Measurements from ENCODE around the gene ZDHHC17. TPM values are rescaled to one million over a fixed set of nuclear protein-coding genes. Genes with fewer than 3 reads are reported as not detected.
A peak's percentile ranks its signal among the peaks of the same experiment; 100 is the strongest.

The ZDHHC17 gene
- total and polyA plus RNA-seq, 5 experiments from 2014 or later, result 10.1 to 68.0 (median 11.5) TPM

DNA sequence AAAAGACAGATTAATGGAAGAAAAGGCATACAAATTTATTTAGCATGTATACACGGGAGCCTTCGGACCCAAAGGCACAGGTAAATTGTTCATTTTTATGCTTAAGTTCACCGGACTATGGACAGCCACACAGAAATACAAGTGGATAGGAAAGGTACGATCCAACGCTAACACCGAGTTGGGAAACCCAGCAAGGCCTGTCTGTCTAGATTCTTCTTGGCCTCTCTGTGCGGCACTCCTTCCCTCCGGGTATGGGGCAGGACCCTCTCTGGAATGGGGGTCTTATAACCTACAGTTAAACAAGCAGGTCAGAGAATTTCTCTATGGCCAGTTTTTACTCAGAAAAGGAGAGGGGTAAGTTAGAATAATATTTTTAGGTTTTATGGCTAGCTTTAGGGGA, 23.4 kb upstream of the ZDHHC17 start:
- peaks cover 0 to 19% (median 9%) of the 10 kb centered on the region in 5 donors for H3K27me3 Mint-ChIP-seq
- H3K36me3 Mint-ChIP-seq, result peaks cover 0 to 27% (median 20%) of the 10 kb centered on the region in 3 donors
- POLR2A ChIA-PET, result no interaction called here
- H3K4me3 Mint-ChIP-seq, result no peak overlapping the region
- H3K27ac Mint-ChIP-seq, result no peak overlapping the region
- peaks cover 0 to 29% (median 19%) of the 10 kb centered on the region in 9 donors for H3K9me3 Mint-ChIP-seq
- DNase-seq (no peak), ATAC-seq (no peak)
- H3K4me1 Mint-ChIP-seq, result no peaks in the 10 kb centered on the region

DNA sequence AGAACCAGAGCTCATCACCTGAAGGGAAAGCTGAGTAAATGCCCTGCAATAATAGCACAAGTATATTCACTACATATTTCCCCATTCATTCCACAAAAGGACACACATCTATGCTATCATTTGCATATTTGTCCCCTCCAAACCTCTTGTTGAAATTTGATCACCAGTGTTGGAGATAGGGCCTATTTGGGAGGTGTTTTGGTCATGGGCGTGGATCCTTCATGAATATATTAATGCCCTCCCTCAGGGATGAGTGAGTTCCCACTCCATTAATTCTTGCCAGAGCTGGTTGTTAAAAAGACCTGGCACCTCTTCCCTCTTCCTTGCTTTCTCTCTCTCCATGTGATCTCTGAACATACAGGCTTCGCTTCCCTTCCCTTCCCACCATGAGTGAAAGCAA, 18.6 kb upstream of the ZDHHC17 start:
- H3K36me3 Mint-ChIP-seq, result no peaks in the 10 kb centered on the region
- POLR2A ChIA-PET, result no interaction called here
- no peak overlapping the region for H3K27ac Mint-ChIP-seq
- no peaks in the 10 kb centered on the region for H3K9me3 Mint-ChIP-seq
- ATAC-seq (no peak), DNase-seq (no peak)
- H3K4me1 Mint-ChIP-seq, result no peaks in the 10 kb centered on the region
- H3K4me3 Mint-ChIP-seq, result no peak overlapping the region
- peaks cover 3 to 19% (median 10%) of the 10 kb centered on the region in 5 donors for H3K27me3 Mint-ChIP-seq

DNA sequence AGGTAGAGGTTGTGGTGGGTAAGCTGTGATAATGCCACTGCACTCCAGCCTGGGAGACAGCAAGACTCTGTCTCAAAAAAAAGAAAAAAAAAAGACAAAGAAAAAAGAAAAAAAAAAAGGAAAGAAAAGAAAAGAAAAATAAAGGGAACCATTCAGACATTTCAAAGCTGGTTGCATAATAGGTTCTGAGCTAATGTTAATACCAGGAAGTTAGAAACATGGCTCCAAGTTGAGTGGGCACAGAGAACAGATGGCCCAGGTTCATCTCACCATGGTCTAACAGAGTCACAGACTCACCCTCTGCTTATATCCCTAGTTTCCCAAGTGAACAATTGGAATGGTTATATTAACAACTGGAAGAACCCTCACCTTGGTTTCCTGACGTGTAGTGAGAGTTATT, 17.4 kb upstream of the ZDHHC17 start:
- ATAC-seq (no peak), DNase-seq (no peak)
- H3K27me3 Mint-ChIP-seq, result peaks cover 3 to 19% (median 10%) of the 10 kb centered on the region in 5 donors
- POLR2A ChIA-PET, result no interaction called here
- H3K27ac Mint-ChIP-seq, result no peak overlapping the region
- no peak overlapping the region for H3K4me3 Mint-ChIP-seq
- H3K36me3 Mint-ChIP-seq, result no peaks in the 10 kb centered on the region
- H3K4me1 Mint-ChIP-seq, result no peaks in the 10 kb centered on the region
- no peaks in the 10 kb centered on the region for H3K9me3 Mint-ChIP-seq

DNA sequence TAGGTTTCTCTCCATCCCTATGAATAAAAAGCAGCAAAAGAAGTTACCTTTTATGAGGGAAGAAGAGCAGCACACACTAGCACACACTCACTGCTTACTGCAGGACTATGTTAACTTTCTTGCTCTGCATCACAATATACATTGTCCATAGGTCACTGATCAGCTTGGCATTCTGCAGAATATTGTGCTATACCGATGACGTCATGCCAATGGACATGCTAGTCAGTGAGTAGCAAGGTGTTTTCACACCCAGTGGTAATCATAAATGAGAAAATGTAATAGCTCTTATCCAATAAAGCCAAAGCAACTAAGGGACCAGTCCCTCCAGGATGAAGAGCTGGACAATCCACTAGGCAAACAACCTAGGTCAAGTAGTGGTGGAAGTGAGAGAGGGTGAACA, 16.7 kb upstream of the ZDHHC17 start:
- Mint-ChIP-seq H3K27ac (no peak overlapping the region), H3K9me3 (no peaks in the 10 kb centered on the region), H3K4me1 (no peaks in the 10 kb centered on the region), H3K27me3 (peaks cover 3 to 19% (median 8%) of the 10 kb centered on the region in 5 donors), H3K36me3 (no peaks in the 10 kb centered on the region), H3K4me3 (no peak overlapping the region)
- no peak for ATAC-seq
- no peak for DNase-seq
- POLR2A ChIA-PET, result no interaction called here

DNA sequence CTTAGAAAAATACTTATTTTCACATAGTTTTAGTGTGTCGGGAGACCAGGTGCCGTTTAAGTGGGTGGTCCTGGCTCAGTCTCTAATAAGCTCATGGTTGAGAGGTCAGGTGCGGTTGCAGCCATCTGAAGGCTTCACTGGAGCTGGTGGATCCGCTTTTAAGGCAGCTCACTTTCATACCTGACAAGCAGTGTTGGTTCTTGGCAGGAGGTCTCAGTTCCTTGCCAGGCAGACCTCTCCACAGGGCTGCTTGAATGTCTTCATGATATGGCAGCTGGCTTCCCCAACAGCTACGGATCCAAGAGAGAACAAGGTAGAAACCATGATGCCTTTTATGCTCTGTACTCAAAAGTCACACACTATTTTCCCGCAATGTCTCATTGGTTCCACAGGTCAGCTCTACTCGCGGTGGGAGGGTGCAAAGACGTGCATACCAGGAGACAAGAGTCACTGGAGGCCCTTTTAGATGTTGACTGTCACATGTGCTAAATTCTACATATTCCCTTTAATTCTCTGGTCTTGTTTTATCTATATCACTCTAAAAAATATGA, 8.0 kb upstream of the ZDHHC17 start:
- no peak for ATAC-seq

DNA sequence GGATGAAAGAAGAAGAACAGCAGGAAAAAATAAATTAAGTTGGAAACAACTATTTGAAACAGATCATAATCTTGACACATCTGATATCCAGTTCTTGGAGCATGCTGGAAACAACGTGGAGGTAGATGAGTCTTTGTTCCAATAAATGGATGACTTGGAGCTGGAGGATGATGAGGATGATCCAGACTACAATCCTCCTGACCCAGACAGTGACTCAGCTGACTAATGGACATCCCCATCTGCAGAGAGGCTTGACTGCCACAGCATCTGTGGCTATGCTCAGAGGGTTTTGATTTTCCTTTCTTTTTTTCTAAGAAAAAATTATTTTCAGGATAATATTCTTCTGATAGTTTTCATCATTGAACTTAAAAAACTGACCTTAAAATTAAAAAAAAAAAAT, 6.2 kb upstream of the ZDHHC17 start:
- ATAC-seq, result no peak
- Mint-ChIP-seq H3K36me3 (no peaks in the 10 kb centered on the region), H3K9me3 (peaks cover 0 to 1% (median 0%) of the 10 kb centered on the region in 9 donors), H3K27me3 (peaks cover 0 to 9% (median 1%) of the 10 kb centered on the region in 5 donors), H3K4me1 (peaks cover 0 to 5% (median under 1%) of the 10 kb centered on the region in 4 donors), H3K27ac (no peak overlapping the region), H3K4me3 (no peak overlapping the region)
- DNase-seq, result no peak
- POLR2A ChIA-PET, result no interaction called here

More for the DNA sequence above, 8.0 kb upstream of the ZDHHC17 start:
- Mint-ChIP-seq H3K27me3 (peaks cover 0 to 9% (median 1%) of the 10 kb centered on the region in 5 donors), H3K4me1 (no peaks in the 10 kb centered on the region), H3K36me3 (no peaks in the 10 kb centered on the region), H3K9me3 (peaks cover 0 to 1% (median 0%) of the 10 kb centered on the region in 9 donors), H3K27ac (no peak overlapping the region), H3K4me3 (no peak overlapping the region)
- POLR2A ChIA-PET, result no interaction called here
- DNase-seq, result no peak

DNA sequence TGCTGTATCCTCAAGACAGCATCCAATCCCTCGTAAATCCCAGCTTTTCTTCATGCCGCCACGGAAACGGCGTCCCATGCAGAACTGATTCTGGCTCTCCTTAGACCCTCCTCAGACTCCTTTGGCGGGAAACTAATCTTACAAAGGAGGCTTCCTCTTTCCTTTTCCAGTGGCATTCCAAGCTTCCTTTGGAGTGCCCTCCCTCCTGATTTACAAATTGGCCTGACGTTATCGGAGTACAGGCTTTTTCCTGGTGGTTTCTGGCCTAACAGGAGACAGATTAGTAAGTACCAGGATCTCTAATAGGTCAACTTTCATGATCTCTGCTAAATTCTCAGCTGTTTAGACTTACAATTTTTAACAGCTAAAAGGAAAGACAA, 1.3 kb upstream of the ZDHHC17 start:
- Mint-ChIP-seq H3K4me1 (peaks cover 11 to 46% (median 37%) of the 10 kb centered on the region in 4 donors), H3K27me3 (no peaks in the 10 kb centered on the region), H3K27ac (peak overlapping the region in 7 of 10 donors; percentile 44 to 99 (median 90)), H3K36me3 (no peaks in the 10 kb centered on the region), H3K9me3 (no peaks in the 10 kb centered on the region), H3K4me3 (peak overlapping the region; percentile 95 to 99 (median 97))
- ATAC-seq (no peak), DNase-seq (no peak)
- POLR2A ChIA-PET, result interaction anchor here (1.8 to 2.7 kb wide), 2 partner anchors 27 to 204 kb away, joined by 4 to 13 read pairs; partner anchors contain the start of gene OSBPL8

DNA sequence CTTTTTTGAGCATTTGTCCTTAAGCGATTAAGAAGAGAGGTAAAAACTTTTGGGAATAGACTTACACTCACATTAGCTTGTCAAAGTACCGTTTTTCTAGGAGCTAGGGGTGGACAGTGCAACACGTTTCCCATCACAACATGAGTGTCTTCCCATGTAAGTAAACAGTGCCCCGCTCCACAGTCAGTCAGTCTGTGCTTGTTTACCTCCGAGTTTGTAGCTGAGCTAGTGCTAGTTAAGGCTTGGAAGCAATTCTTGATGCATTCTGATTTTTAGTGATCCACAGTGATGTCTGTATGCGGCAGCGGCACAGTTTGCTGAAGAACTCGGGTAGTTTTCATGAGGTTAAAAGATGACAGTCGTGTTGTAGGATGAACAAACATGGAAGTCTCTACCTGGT, 941 bp downstream of the ZDHHC17 start:
- no peaks in the 10 kb centered on the region for H3K9me3 Mint-ChIP-seq
- POLR2A ChIA-PET, result interaction anchor here (0.6 to 2.7 kb wide), 3 partner anchors 206 to 1253 kb away, joined by 5 to 13 read pairs (median 9); partner anchors contain the start of genes KRR1 and OSBPL8
- H3K27ac Mint-ChIP-seq, result peak overlapping the region; percentile 94 to 99 (median 98)
- peaks cover 14 to 58% (median 50%) of the 10 kb centered on the region in 4 donors for H3K4me1 Mint-ChIP-seq
- H3K36me3 Mint-ChIP-seq, result no peaks in the 10 kb centered on the region
- H3K4me3 Mint-ChIP-seq, result peak overlapping the region; percentile 95 to 99 (median 97)
- no peaks in the 10 kb centered on the region for H3K27me3 Mint-ChIP-seq
- ATAC-seq, result no peak
- peak in 1 of 10 donors; percentile 7 for DNase-seq

DNA sequence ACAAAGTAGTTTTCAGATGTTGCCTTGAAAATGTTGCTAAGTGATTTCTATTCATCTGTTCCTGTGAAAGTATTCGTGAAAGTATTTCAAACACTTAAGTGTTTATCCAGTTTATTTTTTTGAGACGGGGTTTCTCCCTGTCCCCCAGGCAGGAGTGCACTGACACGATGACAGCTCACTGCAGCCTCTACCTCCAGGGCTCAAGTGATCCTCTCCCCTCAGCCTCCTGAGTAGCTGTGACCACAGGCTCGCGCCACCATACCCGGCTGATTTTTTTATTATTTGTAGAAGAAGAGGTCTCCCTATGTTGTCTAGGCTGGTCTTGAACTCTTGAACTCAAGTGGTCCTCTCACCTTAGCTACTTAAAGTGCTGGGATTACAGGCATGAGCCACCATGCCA, 1.7 kb downstream of the ZDHHC17 start:
- Mint-ChIP-seq H3K4me3 (peak overlapping the region; percentile 95 to 99 (median 97)), H3K36me3 (no peaks in the 10 kb centered on the region), H3K4me1 (peaks cover 19 to 64% (median 57%) of the 10 kb centered on the region in 4 donors), H3K9me3 (no peaks in the 10 kb centered on the region), H3K27ac (peak overlapping the region; percentile 94 to 99 (median 98)), H3K27me3 (no peaks in the 10 kb centered on the region)
- POLR2A ChIA-PET, result interaction anchor here (0.6 to 1.4 kb wide), 2 partner anchors 57 to 206 kb away, joined by 5 to 6 read pairs; partner anchors contain the start of gene OSBPL8
- no peak for ATAC-seq
- peak in 1 of 10 donors; percentile 11 for DNase-seq

DNA sequence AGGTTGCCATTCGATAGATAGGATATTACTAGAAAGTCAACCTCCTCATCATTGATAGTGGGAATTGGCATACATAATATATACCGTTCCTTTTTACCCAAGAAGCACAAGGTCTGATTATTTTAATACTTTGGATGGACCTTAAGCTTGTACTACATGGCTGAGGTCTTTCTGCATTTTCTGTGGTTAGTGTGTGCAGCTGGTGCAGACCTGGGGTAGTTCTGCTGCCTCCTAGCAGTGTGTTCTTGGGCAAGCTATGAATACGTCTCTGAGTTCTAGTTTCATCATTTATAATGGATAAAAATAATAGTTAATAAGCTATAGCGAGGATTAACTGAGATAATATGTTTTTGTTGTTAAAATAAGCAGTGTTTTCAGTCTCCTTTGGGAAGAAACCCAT, 2.2 kb downstream of the ZDHHC17 start:
- peak overlapping the region in 4 of 10 donors; percentile 94 to 99 (median 96) for H3K27ac Mint-ChIP-seq
- peak overlapping the region; percentile 66 to 99 (median 97) for H3K4me3 Mint-ChIP-seq
- DNase-seq (no peak), ATAC-seq (no peak)
- H3K4me1 Mint-ChIP-seq, result peaks cover 19 to 65% (median 58%) of the 10 kb centered on the region in 4 donors
- H3K9me3 Mint-ChIP-seq, result no peaks in the 10 kb centered on the region
- POLR2A ChIA-PET, result interaction anchor here (0.6 to 1.4 kb wide), 2 partner anchors 56 to 207 kb away, joined by 5 to 6 read pairs; partner anchors contain the start of gene OSBPL8
- H3K36me3 Mint-ChIP-seq, result no peaks in the 10 kb centered on the region
- H3K27me3 Mint-ChIP-seq, result no peaks in the 10 kb centered on the region

DNA sequence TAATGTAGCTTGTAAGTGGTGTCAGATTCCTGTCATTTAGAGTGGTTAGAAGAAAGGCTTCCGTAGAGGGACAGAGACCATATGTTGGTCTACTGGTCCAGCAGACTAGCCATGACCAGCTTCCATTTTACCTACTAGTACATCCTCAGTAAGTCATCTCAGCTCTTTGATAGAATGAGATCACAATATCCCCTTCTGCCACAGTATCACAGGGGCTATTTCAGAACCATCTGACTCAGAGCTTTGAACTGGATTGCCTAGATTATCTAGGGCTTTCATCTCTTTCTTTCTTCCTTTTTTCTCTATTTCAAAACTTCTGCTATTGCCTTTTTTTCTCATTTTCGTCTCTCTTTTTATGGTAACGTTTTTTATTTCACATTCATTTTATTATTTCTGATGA, 4.7 kb downstream of the ZDHHC17 start:
- POLR2A ChIA-PET, result interaction anchor here (0.6 to 1.2 kb wide), 2 partner anchors 10 to 663 kb away, joined by 3 to 4 read pairs; no protein-coding TSS in a partner anchor
- no peak overlapping the region for H3K4me3 Mint-ChIP-seq
- DNase-seq (no peak), ATAC-seq (no peak)
- no peaks in the 10 kb centered on the region for H3K27me3 Mint-ChIP-seq
- peaks cover 0 to 11% (median 8%) of the 10 kb centered on the region in 3 donors for H3K36me3 Mint-ChIP-seq
- H3K9me3 Mint-ChIP-seq, result no peaks in the 10 kb centered on the region
- H3K27ac Mint-ChIP-seq, result peak overlapping the region in 2 of 10 donors; percentile 3 to 24
- peaks cover 28 to 75% (median 66%) of the 10 kb centered on the region in 4 donors for H3K4me1 Mint-ChIP-seq

DNA sequence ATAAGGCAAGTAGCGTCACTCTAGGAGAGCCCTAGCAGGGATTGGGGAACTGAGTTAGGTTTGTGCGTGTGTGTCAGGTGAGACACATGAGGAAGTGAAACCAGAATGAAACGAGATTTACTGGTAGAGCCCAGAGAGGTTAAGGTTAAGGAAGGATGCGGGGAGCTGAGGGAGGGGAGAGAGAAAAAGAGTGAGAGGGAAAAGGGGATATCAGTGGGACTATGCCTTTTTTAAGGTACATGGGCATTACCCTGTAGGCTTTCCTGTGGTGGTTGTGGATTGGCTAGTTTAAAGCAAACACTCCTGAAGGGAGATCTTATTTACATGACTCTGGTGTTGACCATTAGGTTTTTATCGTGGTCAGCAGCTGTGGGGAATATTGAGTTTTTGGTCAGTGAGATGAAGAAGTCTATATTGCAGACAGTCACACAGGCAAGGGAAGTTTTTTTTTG, 13.9 kb downstream of the ZDHHC17 start:
- Mint-ChIP-seq H3K4me1 (peaks cover 34 to 82% (median 79%) of the 10 kb centered on the region in 4 donors), H3K9me3 (no peaks in the 10 kb centered on the region), H3K36me3 (peaks cover 0 to 20% (median 13%) of the 10 kb centered on the region in 3 donors), H3K27ac (peak overlapping the region in 5 of 10 donors; percentile 5 to 79 (median 46)), H3K27me3 (no peaks in the 10 kb centered on the region), H3K4me3 (peak overlapping the region in 6 of 10 donors; percentile 2 to 54 (median 22))
- DNase-seq, result peak in 1 of 10 donors; percentile 2
- ATAC-seq, result peak; percentile 53 to 54
- POLR2A ChIA-PET, result interaction anchor here (1.5 kb wide), 1 partner anchor 10 kb away, joined by 4 read pairs; no protein-coding TSS in a partner anchor

DNA sequence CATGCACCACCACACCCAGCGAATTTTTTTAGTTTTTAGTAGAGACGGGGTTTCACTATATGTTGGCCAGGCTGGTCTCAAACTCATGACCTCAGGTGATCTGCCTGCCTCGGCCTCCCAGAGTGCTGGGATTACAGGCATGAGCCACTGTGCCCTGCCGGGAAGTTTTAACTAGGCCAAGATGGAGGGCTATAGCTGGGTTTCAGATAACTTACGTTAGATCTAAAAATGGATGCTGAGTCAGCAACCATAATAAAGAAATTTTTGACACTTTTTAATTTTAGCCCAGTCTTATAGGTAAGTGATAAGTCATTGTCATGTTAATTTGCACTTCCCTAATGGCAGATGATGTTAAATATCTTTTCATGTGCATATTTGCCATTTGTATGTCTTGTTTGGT, 14.4 kb downstream of the ZDHHC17 start:
- Mint-ChIP-seq H3K27ac (peak overlapping the region in 3 of 10 donors; percentile 24 to 79 (median 76)), H3K9me3 (no peaks in the 10 kb centered on the region), H3K4me1 (peaks cover 31 to 82% (median 79%) of the 10 kb centered on the region in 4 donors), H3K27me3 (no peaks in the 10 kb centered on the region), H3K4me3 (no peak overlapping the region), H3K36me3 (peaks cover 0 to 14% (median 9%) of the 10 kb centered on the region in 3 donors)
- ATAC-seq (no peak), DNase-seq (no peak)
- POLR2A ChIA-PET, result interaction anchor here (1.4 to 1.5 kb wide), 2 partner anchors 10 to 15 kb away, joined by 3 to 4 read pairs; partner anchors contain the start of gene ZDHHC17
